A673 (cell line): Measurements from ENCODE around the gene NRDC.

ENCODE experiments used
- EZH2 ChIP-seq: fragments of 200-600 bp; sonication (generic); IDR thresholded peaks from 2 replicates; pipeline ENCODE4 v1.6.1; 2017; ENCODE audit warnings: borderline replicate concordance, low read depth, mild to moderate bottlenecking, mixed read lengths, antibody characterized with exemption, low read length; ENCODE audit not compliant: poor library complexity, severe bottlenecking
- TF ChIP-seq, protein P1 (sequence below): fragments of 300-800, 200-600 bp; sonication (generic); conservative IDR thresholded peaks from 2 replicates; pipeline ENCODE4 v1.5.1; 2017; ENCODE audit warnings: low read depth, mild to moderate bottlenecking, antibody characterized with exemption, low read length, moderate library complexity, mixed read lengths

DNA sequence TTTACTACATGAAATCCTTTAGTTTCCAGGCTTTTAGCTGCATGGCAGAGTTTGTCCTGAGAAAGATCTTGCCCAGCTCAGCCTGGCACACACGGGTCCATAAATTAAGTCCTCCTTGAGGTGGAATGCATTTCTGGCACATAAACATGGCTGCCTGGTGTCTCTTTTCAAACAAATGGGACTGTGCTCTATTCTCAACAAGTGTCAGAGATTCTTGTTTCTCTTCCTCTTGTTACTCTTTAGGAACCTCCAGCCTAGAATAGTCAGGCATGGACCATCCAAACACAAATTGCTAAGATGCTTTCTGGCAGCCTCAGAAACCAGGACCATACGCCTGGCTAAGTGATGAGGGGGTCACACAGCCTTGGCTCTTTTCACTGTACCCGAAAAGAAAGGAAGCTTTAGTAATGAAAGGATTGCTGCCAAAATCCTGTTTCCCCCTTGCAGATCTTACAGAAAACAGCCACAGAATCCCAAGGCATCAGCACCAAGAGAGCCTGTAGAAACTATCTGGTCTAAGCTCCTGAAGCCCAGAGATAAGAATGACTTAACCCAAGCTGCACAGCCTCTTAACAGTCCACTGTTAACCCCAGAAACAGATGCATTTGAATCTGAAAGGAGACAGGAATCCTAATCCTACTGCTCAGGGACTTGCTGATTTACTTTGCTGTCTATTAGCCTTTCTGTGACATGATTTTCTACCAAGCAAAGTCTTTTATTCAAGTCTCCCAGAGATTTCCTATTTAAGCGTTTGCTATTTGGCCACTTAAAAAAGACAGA, 31.9 kb upstream of the NRDC start:
- TF ChIP-seq, protein P1, sequence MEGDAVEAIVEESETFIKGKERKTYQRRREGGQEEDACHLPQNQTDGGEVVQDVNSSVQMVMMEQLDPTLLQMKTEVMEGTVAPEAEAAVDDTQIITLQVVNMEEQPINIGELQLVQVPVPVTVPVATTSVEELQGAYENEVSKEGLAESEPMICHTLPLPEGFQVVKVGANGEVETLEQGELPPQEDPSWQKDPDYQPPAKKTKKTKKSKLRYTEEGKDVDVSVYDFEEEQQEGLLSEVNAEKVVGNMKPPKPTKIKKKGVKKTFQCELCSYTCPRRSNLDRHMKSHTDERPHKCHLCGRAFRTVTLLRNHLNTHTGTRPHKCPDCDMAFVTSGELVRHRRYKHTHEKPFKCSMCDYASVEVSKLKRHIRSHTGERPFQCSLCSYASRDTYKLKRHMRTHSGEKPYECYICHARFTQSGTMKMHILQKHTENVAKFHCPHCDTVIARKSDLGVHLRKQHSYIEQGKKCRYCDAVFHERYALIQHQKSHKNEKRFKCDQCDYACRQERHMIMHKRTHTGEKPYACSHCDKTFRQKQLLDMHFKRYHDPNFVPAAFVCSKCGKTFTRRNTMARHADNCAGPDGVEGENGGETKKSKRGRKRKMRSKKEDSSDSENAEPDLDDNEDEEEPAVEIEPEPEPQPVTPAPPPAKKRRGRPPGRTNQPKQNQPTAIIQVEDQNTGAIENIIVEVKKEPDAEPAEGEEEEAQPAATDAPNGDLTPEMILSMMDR: no peak
- no peak for TF ChIP-seq EZH2
